Measurements from ENCODE around the gene COL6A1.
"Not testable (repeated sequence)": the region's sequence is repeated elsewhere in the genome, so short reads cannot be mapped to it uniquely, and the experiment has no call there.

COL6A1 gene

DNA sequence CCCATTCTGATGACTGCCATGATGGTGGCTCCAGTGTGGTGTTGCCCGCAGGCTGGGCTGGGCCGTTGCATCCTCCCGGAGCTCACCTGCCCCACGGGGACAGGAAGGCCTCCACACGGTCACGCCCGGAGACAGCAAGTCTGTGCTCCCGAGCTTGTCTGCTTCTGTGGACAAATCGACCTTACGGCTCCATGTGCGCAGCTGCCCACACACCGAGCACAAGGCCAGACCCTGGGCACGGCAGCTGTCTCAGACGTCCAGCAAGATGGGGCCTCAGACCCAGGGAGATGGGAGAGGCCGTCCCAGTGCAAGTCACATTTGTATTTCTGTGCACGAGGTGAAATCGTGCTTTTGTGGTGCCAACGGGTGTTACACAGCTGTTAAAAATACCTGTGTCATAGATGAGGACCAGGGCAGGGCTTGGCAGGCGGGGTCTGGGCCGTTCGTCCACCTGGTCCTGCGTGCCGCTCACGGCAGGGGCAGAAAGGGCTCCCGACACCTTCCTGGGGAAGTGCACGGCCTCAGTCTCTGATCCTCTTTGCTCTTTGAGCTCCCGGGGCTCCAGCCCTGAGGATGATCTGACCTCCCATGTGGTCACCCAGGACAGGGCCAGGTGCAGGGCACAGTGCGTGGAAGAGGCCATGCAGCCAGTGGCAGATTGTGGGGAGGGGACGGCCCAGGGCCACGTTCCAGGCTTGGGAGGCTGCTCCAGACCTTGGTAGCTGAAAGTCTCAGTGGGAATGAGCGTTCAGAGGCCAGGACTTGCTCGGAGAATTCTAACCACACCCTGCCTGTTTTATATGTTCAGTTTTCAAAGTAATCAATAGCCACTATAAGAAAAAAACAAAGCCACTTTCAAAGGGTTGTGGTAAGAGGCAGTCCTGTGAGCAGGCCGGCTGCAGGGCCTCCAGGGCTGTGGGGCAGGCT, 13.5 kb downstream of the COL6A1 start:
- DNase-seq: no peak

DNA sequence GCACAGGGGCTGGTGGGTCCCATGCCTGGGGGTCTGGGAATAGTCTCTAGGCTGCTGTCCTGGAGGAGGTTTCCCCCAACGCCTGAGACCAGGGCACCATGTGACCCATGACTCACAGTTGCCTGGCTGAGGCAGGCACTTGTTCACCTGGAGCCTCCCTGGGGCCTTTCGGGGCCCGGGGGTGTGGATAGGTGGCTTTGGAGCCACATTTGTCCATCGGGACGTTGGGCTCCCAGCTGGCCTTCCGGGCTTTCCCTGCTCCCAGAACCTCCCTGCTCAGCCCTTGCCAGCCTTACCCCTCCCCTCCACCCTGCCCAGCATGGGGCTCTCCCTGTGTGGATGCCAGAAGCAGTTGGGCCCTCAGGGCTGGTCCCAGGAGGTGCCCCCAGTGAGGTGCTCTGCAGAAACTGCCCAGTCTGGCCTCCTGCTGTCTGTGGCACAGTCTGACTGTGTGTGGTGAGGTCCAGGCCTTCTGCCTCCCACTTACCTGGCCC, 14.2 kb downstream of the COL6A1 start:
- DNase-seq: no peak

DNA sequence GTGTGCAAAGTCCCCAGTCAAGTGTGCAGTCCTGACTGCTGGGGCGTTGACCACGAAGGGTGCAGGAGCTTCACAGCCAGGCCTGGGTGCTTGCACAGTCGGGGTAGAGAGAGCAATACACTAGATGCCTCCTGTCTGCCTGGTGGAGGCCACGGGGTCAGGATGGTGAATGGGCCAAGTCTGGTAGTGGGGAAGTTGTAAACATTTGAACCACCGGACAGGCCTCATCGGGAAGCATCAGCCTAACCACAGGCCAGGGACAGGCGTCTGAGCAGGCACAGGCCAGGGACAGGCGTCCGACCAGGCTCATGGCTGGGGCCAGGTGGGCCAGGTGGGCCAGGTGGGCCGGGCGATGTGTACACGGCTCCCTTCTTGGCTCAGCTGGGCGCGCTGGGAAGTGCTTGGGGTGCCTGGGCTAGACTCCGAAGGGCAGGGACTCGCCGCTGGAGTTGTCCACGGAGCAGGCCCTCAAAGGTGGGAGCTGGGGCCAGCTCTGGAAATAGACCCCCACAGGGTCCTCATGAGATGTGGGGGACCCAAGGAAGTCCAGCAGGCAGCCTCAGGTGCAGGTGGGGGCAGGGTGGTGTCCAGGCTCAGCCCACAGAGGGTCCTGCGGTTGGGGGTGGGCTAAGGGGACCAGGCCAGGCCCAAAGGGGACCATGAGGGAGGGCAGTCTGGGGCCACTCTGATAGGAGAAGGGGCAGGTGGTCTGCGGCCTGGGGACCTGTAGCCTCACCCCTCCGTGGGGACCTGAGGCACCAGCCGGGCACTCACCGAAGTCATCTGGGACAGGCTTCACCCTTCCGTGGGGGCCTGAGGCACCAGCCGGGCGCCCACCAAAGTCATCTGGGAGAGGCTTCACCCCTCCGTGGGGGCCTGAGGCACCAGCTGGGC, 15.0 kb downstream of the COL6A1 start:
- no peak for DNase-seq

DNA sequence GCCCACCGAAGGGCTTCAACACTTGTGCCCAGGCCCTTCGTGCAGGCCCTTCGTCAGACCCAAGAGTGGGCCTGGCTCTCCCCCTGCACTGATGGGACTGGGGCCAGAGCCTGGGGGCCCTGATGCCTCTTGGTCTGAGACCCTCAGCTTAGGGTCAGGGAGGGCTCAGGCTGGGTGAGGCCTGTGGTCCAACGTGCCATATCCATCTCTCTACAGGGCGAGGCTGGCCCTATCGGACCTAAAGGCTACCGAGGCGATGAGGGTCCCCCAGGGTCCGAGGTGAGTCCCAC, 15.6 kb downstream of the COL6A1 start:
- DNase-seq: no peak

DNA sequence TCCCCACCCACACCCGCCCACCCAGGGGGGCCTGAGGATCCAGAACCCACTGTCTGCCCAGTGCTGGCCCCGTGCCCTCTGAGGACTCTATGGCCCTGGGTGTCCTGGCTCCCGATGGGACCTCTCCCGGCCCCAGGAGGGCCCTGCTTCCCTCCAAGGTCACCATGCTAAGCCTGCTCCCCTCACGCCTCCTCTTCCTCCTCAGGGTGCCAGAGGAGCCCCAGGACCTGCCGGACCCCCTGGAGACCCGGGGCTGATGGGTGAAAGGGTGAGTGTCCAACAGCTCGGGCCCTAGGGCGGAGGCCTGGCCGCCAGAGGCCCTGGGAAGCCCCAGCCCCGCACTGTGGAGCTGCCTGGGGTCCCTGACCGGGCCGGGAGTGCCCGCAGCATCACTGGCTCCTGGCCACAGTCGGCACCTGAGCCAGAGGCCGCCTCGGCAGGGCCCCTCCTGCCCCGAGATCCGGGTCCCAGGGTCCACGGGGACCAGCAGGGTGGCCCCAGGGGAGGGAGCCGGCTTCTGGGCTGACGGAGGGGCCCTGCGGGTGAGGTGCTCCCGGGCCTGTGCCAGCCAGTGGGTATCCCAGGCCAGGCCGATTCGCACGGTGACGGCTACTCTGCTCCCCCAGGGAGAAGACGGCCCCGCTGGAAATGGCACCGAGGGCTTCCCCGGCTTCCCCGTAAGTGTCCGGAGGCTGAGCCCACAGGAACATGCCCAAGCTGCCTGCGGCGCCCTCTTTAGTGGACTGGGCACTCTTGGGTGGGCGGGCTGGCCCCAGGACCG, 16.1 kb downstream of the COL6A1 start:
- no peak for DNase-seq

DNA sequence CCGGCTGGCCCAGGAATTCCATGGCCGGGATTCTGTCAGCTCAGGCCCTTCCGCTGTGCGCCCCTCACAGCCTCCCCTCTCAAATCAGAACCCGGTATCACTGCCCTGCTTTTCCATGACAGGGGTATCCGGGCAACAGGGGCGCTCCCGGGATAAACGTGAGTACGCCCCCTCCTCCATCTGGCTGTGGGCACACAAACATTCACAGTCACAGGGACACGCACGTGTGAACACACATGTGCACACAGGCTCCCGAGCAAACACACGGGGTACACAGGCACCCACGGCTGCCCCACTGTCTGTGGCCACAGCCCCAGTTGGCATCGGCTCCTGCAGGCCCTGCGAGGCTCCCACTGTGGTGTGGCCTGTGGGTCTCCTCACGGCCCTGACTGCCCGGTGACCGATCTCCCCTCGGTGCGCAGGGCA, 16.7 kb downstream of the COL6A1 start:
- no peak for DNase-seq

DNA sequence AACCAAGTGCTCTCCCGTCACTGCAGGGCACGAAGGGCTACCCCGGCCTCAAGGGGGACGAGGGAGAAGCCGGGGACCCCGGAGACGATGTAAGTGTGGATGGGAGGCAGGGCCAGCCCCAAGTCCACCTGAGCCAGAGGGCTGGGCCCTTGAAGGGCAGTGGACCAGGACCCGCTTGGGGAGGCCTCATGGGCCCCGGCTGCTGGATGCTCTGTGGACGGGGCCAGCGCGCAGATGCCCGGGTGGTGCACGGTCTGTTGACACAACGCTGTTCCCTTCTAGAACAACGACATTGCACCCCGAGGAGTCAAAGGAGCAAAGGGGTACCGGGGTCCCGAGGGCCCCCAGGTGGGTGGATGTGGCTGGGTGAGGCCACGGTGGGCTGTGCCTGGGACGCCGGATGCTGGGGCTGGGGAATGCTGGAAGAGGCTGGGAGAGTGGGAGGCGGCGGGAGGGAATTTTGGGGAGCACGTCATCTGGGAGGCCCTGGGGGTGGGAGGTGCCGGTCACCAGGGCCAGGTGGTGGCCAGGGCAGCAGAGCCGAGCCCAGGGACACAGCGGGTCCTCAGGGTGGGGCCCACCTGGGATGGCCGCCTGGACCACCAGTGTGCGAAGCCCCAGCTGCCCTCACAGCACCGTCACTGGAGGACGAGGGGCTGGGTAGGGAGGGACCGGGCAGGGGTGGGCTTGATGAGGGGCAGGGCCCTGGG, 17.5 kb downstream of the COL6A1 start:
- no peak for DNase-seq

DNA sequence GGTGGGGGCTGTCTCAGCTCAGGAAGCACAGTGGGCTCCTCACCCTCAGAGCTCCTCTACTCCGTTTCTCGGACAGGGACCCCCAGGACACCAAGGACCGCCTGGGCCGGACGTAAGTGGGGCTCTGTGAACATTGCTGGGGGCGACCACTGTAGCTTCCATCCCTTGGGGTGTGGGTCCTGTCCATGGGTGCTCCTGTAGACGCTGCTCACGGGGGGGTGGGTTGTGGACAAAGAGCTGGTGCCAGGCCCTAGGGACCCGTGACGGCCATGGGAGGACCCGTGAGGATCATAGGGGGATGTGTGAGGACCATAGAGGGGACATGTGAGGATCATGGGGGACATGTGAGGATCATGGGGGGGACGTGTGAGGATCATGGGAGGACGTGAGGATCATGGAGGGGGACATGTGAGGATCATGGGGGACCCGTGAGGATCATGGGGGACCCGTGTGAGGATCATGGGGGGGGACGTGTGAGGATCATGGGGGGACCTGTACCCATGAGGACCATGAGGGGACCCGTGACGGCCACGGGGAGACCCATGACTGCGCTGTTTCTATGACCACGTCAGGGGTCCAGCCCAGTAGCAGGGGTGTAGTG, 18.1 kb downstream of the COL6A1 start:
- DNase-seq: no peak

DNA sequence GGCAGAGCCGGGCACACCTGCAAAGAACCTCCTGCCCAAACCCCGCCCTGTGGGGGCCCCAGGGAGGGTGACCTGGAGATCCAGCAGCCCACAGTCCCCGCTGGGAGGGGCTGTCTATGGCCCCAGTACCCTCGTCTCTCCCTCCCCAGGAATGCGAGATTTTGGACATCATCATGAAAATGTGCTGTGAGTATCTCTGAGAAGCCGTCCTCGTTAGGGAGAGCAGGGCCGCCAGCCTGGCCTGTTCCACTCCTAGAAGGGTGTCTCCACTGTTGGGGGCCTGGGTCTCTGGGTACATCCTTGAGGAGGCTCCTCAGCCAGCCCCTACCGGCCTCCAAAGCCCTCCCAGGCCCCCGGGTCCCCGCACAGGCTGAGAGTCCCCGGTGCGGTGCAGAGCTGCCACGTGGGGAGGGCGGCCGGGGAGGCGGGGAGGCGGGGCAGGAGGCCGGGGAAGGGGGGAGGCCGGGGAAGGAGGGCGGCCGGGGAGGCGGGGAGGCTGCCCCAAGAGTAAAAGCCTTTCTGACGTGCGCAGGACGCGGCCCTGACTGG, 18.7 kb downstream of the COL6A1 start:
- no peak for DNase-seq

DNA sequence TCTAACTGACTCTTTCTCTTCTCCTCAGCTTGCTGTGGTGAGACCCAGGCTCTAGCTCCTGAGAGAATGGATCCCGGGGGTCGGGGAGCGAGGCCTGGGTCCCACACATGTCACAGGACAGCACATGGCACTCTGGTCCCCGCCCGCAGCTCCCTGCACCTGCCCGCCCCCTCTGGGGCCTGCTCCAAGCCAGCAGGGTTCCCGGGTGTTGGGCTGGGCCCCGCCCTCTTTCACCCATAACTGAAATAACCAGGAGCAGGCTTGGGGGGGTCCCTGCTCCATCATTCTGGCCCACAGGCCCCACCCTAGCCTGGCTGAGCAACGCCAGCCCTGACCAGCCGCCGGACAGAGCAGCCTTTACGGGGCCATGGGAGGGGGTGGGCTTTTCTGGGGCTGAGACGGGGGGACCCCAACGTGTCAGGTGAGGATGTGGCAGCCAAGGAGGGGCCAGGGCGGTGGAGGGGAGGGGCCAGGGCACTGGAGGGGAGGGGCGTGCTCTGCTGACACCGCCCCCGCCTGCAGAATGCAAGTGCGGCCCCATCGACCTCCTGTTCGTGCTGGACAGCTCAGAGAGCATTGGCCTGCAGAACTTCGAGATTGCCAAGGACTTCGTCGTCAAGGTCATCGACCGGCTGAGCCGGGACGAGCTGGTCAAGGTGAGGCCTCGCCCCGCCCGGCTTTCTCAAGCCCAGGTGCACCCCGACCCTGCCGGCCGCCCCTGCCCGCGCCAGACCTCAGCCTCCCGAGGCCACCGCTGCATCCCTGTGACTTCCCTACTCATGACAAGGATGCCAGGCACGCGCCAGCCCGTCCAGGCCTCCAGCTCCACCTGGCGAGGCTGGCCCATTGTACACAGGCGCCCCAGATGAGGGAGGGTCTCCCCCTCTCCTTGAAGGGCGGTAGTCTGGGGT, 19.4 kb downstream of the COL6A1 start:
- no peak for DNase-seq

DNA sequence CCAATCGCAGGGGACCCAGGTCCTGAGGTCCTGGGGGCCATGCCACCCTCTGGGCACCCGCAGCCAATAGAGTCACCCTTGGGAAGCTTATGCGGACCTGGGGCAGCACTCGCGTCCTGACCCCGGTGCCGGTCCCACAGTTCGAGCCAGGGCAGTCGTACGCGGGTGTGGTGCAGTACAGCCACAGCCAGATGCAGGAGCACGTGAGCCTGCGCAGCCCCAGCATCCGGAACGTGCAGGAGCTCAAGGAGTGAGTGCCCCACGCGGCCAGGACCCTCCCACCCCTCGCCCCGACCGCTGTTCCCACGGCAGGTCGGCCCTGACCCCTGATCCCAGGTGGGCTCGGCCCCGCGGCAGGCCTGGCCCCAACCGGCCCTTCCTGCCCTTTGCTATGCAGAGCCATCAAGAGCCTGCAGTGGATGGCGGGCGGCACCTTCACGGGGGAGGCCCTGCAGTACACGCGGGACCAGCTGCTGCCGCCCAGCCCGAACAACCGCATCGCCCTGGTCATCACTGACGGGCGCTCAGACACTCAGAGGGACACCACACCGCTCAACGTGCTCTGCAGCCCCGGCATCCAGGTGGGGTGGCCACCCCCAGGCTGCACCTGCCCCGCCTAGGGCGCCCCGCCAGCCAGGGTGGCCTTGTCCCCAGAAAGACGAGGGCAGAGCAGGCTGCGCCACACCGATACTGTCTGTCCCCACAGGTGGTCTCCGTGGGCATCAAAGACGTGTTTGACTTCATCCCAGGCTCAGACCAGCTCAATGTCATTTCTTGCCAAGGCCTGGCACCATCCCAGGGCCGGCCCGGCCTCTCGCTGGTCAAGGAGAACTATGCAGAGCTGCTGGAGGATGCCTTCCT, 20.5 kb downstream of the COL6A1 start:
- DNase-seq: no peak

DNA sequence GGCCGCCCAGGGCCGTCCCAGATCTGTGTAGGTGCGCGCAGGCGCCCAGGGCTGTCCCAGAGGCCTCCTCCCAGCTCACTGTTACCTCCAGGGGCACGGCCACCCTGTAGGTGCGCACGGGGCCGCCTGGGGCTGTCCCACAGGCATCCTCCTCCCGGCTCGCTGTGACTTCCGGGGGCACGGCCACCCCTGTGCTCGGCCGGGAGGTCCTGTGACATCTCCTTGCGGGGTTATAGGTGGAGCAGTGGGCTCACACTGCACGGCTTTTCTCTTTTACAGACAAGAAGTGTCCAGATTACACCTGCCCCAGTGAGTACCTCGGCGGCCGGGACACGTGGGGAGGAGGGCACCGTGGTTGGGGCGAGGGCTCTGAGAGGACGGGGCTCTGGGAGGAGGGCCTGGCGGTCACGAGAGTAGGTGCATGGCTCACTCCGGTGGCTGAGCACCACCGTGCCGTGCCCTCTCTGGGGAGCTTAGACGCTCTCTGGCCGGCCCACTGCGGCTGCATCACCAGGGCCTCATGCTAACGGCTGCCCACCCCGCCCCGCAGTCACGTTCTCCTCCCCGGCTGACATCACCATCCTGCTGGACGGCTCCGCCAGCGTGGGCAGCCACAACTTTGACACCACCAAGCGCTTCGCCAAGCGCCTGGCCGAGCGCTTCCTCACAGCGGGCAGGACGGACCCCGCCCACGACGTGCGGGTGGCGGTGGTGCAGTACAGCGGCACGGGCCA, 21.4 kb downstream of the COL6A1 start:
- DNase-seq: no peak

DNA sequence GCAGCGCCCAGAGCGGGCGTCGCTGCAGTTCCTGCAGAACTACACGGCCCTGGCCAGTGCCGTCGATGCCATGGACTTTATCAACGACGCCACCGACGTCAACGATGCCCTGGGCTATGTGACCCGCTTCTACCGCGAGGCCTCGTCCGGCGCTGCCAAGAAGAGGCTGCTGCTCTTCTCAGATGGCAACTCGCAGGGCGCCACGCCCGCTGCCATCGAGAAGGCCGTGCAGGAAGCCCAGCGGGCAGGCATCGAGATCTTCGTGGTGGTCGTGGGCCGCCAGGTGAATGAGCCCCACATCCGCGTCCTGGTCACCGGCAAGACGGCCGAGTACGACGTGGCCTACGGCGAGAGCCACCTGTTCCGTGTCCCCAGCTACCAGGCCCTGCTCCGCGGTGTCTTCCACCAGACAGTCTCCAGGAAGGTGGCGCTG, 22.0 kb downstream of the COL6A1 start:
- no peak for DNase-seq

DNA sequence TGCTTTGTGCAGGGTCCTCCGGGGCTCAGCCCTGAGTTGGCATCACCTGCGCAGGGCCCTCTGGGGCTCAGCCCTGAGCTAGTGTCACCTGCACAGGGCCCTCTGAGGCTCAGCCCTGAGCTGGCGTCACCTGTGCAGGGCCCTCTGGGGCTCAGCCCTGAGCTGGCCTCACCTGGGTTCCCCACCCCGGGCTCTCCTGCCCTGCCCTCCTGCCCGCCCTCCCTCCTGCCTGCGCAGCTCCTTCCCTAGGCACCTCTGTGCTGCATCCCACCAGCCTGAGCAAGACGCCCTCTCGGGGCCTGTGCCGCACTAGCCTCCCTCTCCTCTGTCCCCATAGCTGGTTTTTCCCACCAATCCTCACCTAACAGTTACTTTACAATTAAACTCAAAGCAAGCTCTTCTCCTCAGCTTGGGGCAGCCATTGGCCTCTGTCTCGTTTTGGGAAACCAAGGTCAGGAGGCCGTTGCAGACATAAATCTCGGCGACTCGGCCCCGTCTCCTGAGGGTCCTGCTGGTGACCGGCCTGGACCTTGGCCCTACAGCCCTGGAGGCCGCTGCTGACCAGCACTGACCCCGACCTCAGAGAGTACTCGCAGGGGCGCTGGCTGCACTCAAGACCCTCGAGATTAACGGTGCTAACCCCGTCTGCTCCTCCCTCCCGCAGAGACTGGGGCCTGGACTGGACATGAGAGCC, 22.7 kb downstream of the COL6A1 start:
- no peak for DNase-seq

DNA sequence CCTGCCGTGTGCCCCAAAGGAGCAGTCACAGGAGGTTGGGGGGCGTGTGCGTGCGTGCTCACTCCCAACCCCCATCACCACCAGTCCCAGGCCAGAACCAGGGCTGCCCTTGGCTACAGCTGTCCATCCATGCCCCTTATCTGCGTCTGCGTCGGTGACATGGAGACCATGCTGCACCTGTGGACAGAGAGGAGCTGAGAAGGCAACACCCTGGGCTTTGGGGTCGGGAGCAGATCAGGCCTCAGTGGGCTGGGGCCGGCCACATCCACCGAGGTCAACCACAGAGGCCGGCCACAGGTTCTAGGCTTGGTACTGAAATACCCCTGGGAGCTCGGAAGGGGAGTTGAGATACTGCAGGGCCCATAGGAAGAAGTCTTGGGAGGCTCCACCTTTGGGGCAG, 23.5 kb downstream of the COL6A1 start:
- DNase-seq: no peak

DNA sequence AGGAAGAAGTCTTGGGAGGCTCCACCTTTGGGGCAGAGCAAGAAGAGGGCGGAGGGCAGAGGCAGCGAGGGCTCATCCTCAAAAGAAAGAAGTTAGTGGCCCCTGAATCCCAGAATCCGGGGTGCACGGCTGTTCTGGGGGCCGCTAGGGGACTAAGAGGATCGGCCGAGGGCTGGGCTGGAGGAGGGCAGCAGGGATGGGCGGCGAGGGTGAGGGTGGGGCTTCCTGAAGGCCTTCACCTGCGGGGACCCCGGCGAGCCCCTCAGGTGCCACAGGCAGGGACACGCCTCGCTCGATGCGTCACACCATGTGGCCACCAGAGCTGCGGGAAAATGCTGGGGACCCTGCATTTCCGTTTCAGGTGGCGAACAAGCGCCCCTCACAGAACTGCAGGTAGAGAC, 23.9 kb downstream of the COL6A1 start:
- DNase-seq: no peak

DNA sequence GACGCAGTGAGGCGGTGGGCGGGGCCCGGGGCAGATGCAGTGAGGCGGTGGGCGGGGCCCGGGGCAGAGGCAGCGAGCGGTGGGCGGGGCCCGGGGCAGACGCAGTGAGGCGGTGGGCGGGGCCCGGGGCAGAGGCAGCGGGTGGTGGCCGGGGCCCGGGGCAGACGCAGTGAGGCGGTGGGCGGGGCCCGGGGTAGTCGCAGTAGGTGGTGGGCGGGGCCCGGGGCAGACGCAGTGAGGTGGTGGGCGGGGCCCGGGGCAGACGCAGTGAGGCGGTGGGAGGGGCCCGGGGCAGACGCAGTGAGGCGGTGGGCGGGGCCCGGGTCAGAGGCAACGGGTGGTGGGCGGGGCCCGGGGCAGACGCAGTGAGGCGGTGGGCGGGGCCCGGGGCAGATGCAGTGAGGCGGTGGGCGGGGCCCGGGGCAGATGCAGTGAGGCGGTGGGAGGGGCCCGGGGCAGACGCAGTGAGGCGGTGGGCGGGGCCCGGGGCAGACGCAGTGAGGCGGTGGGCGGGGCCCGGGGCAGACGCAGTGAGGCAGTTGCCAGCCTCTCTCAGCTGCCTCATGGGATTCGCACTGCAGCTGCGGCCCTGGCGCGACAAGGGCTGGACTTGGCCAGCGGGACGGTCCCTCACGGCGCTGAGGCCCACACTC, 24.4 kb downstream of the COL6A1 start:
- DNase-seq: not testable (repeated sequence)
